Urinary bladder (tissue), 4 donors: ENCODE data around the gene FLOT1. TPM values are rescaled to one million over a fixed set of nuclear protein-coding genes. Genes with fewer than 3 reads are reported as not detected.
"Not testable (repeated sequence)": the region's sequence is repeated elsewhere in the genome, so short reads cannot be mapped to it uniquely, and the experiment has no call there.

ENCODE experiments used
- DNase-seq: peaks from one replicate; pipeline ENCODE4 v3.0.0-alpha.2; 2015; ENCODE audit errors: extremely low spot score
- H3K27ac ChIP-seq: one replicate; pipeline ENCODE4 v1.5.1; 2013; ENCODE audit warnings: low read depth, mild to moderate bottlenecking, moderate library complexity
- H3K36me3 ChIP-seq: one replicate; pipeline ENCODE4 v1.6.1; 2013; ENCODE audit warnings: mild to moderate bottlenecking, moderate library complexity; ENCODE audit not compliant: insufficient read depth
- H3K4me1 ChIP-seq: one replicate; pipeline ENCODE4 v1.6.1; 2013; ENCODE audit warnings: mild to moderate bottlenecking, moderate library complexity; ENCODE audit not compliant: insufficient read depth
- H3K4me3 ChIP-seq: one replicate; pipeline ENCODE4 v1.5.1; 2013; ENCODE audit warnings: low read depth, low read length
- WGBS: extraction: QIAGEN DNeasy Blood & Tissue Kit; methylation state at CpG from one replicate; pipeline ENCODE4 v1.1.7; 2013; 5-methylcytosine and 5-hydroxymethylcytosine counted together
- polyA plus RNA-seq: library from polyadenylated mRNA; stranded (reverse); fragments of 200-250 nt; gene quantifications from one replicate; pipeline ENCODE4 v1.2.3, GENCODE V29; 2013
- total RNA-seq: library from RNA; depleted of rRNA; stranded (reverse); fragments of >200 nt; gene quantifications from one replicate; pipeline ENCODE4 v1.2.3, GENCODE V29; 2014
- donor health status: healthy with polysubstance abuse.
- donor health status: healthy.

FLOT1 gene
- total and polyA plus RNA-seq, 2 donors: 40.0 to 298 TPM

DNA sequence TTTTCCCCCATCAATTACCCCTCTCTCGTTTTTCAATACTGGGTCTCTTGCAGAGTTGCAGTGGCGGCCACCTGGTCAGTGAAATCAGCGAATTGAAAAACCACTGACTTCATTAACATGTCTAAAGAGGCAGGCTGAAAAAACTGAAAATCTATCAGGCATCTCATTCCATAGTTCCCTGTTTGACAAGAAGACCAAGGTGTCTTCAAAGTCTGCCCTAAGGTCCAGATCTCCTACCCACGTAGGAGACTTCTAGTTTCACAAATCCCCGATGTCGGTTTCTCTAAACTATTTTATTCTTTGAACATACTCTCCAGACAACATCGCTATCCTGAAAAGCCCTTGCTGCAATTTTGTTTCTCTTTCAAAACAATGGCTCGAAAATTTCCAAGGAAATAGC lies 23.1 kb downstream of the FLOT1 start:
- no peak for DNase-seq
- WGBS: 22% methylated on average over 8 of the region's 8 CpGs
- H3K4me1 ChIP-seq: no peaks in the 10 kb centered on the region
- peak overlapping the region; percentile 10 for H3K4me3 ChIP-seq
- H3K27ac ChIP-seq: peak overlapping the region; percentile 64
- no peaks in the 10 kb centered on the region for H3K36me3 ChIP-seq

DNA sequence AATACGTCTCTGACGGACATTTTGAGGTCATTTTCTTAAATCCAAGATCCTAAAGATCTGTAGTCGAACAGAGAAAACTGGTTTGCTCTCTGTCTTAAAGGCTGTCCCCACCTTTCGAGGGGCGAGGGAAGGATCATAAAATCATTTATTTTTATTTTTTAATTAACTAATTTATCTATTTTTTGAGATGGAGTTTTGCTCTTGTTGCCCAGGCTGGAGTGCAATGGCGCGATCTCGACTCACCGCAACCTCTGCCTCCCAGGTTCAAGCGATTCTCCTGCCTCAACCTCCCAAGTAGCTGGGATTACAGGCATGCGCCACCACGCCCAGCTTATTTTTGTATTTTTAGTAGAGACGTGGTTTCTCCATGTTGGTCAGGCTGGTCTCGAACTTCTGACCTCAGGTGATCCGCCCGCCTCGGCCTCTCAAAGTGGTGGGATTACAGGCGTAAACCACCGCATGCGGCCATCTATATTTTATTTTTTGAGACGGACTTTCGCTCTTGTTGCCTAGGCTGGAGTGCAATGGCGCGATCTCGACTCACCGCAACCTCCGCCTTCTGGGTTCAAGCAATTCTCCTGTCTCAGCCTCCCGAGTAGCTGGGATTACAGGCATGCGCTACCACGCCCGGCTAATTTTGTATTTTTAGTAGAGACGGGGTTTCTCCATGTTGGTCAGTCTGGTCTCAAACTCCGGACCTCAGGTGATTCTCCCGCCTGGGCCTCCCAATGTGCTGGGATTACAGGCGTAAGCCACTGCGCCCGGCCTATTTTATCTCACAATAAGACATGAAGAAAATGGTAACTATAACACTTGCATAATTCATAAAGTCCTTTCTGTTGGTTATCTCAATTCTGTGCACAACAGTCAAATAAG lies 24.4 kb downstream of the FLOT1 start:
- WGBS: 75% methylated on average over 37 of the region's 37 CpGs
- Histone ChIP-seq H3K4me3 (peak overlapping the region; percentile 14), H3K27ac (peak overlapping the region; percentile 78)
- H3K4me1 ChIP-seq, H3K36me3 ChIP-seq, DNase-seq: not testable (repeated sequence)

DNA sequence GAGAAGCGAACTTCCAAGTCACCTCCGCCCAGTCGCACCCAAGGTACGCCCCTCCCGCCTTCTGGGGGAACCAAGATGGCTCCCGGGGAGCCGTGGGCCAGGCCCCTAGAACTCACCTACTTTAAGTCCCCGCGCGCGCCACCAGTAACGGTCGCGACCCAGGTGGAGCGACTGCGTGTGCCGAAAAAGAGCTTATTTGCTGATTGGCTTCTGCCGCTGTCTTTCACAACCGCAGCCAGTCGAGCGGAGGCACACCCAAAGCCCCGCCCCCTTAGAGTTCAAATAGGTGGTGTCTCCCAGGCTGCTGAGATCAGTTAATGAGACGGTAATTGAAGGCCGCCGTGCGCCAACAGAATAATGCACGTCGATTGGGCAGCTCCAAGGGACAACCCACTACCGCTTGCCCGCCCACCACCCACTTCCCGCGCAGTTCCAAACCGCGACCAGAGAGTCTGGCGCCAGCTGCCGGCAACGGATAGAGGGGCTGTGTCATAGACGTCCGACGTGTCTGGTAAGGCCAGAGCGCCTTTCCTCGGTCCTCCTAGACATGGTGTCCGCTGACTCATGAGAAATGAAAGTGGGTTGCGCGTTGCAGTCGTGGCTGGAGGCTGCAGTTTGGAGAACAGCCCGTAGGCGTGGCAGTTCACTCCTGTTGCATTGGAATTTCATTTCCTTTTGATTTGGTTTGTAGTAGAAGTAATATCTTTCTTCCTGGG lies 25.2 kb downstream of the FLOT1 start, which contains the start of gene MDC1:
TSS of gene MDC1 (minus strand) at position 153 of the 716 bp plus-strand sequence. CDS start 2,106 bp downstream, outside the sequence.
- peak within 1 kb of the TSS; percentile 83 for H3K27ac ChIP-seq
- peak; percentile 98 for DNase-seq
- H3K4me3 ChIP-seq: peak within 1 kb of the TSS; percentile 43
- under 1% methylated on average over 48 of the region's 48 CpGs for WGBS
- no peaks in the 10 kb centered on the region for H3K4me1 ChIP-seq
- H3K36me3 ChIP-seq: no peaks in the 10 kb centered on the region

DNA sequence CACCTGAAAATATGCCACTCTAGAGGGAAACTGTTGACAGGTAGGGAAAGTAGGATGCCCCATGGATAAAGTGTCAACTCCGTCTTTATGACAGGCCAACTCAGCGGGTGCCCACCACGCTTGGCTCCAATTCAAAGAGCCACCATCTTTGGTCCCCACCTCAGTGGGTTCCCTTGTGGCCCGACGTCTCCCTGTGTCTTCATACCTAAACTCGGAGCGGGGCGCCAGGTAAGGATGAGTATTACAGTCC lies 25.7 kb downstream of the FLOT1 start:
- no peak for DNase-seq
- WGBS: 2% methylated on average over 8 of the region's 8 CpGs
- Histone ChIP-seq H3K4me3 (peak overlapping the region; percentile 43), H3K4me1 (no peaks in the 10 kb centered on the region), H3K36me3 (peaks cover under 1% of the 10 kb centered on the region), H3K27ac (peak overlapping the region; percentile 83)

DNA sequence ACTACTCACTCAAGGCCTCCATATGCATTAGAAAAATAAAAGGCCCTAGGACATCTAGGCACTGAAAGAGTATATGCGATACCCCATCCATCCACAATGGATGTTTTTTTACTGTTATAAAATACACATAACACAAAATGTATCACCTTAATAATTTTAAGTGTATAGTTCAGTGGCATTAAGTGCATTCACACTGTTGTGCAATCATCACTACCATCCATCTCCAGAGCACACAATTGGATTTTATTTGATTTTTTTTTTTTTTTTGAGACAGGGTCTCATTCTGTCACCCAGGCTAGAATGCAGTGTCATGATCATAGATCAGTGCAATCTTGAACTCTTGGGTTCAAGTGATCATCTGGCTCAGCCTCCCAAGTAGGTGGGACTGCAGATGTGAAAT lies 28.2 kb downstream of the FLOT1 start:
- no peaks in the 10 kb centered on the region for H3K4me1 ChIP-seq
- H3K4me3 ChIP-seq: no peak overlapping the region
- H3K27ac ChIP-seq: no peak overlapping the region
- H3K36me3 ChIP-seq: peaks cover 2% of the 10 kb centered on the region
- 96% methylated on average over 1 of the region's 1 CpG for WGBS
- DNase-seq: no peak

DNA sequence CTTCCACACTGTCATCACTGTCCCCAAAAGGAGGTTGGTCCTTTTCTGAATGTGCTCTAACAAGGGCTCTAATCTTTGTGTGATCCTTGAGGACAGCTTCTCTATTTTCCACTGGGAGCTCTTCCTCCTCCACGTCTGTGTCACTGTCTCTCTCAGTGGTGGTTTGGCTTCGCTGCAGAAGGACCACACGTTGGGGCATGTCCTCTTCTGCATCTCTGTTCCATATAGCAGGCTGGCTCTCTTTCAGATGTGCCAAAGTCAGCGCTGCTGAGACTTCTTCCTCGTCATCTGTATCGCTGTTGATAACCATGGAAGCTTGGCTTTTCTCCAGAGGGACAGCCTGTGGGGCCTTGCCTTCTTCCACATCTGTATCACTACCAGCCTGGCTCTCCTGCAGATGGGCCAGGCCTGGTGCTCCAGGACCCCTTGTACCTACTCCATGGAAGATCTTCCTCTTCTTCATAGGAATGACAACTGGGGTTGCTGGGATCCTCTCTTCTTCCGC lies 30.0 kb downstream of the FLOT1 start:
- H3K4me1 ChIP-seq: no peaks in the 10 kb centered on the region
- H3K36me3 ChIP-seq: peaks cover 2% of the 10 kb centered on the region
- no peak overlapping the region for H3K27ac ChIP-seq
- H3K4me3 ChIP-seq: no peak overlapping the region
- DNase-seq: no peak
- 81% methylated on average over 7 of the region's 7 CpGs for whole genome bisulfite sequencing

DNA sequence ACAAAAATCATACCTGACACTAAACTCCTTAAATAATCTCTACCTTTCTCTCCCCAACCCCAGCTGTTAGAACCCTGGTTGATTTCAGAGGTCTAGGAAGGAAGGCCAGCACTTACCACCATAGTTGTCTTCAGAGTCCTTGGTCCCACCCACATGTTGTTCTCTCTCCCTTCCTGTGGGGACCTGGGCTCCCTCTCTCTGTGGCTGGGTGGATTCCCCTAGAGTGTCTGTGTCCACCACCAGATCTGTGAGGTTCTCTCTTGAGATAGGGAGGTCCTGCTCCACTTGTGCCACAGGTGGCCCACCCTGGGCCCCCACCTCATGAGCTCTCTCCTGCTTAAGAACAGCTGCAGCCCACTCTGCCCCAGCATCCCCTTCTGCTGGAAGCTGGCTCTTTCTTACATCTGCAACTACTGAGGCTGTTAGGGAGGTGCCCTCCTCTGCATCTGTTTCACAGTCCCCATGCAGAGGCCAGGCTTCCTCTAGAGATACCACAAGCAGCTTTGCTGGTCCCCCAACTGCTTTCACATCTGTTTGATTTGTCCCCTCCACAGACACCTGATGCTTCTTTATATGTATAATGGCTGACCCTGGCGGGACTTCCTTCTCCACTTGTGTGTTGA lies 30.6 kb downstream of the FLOT1 start:
- no peak for DNase-seq
- peaks cover 2% of the 10 kb centered on the region for H3K36me3 ChIP-seq
- no peaks in the 10 kb centered on the region for H3K4me1 ChIP-seq
- 87% methylated on average over 1 of the region's 1 CpG for WGBS
- no peak overlapping the region for H3K27ac ChIP-seq
- no peak overlapping the region for H3K4me3 ChIP-seq

DNA sequence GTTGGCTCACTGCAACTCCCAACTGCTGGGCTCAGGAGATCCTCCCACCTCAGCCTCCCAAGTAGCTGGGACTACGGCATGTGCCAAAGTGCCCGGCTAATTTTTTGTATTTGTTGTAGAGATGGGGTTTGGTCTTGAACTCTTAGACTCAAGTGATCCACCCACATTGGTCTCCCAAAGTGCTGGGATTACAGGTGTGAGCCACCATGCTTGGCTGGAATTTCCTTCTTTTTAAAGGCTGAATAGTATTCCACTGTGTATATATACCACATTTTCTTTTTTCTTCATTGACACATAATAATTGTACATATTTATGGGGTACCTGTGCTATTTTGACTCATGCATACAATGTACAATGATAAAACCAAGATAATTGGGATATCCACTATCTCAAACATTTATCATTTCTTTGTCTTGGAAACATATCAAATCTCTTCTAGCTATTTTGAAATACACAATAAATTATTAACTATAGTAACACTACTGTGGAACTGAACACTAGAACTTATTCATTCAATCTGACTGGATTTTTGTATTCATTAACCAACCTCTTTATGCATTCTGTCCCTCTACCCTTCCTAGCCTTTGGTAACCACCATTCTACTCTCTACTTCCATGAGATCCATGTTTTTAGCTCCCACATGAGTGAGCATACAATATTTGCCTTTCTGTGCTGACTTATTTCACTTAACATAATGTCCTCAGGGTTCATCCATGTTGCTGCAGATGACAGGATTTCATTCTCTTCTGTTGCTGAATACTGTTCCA lies 33.2 kb downstream of the FLOT1 start:
- 98% methylated on average over 2 of the region's 2 CpGs for WGBS
- no peaks in the 10 kb centered on the region for H3K4me1 ChIP-seq
- no peak for DNase-seq
- H3K27ac ChIP-seq: no peak overlapping the region
- H3K36me3 ChIP-seq: peaks cover 2% of the 10 kb centered on the region
- H3K4me3 ChIP-seq: no peak overlapping the region

DNA sequence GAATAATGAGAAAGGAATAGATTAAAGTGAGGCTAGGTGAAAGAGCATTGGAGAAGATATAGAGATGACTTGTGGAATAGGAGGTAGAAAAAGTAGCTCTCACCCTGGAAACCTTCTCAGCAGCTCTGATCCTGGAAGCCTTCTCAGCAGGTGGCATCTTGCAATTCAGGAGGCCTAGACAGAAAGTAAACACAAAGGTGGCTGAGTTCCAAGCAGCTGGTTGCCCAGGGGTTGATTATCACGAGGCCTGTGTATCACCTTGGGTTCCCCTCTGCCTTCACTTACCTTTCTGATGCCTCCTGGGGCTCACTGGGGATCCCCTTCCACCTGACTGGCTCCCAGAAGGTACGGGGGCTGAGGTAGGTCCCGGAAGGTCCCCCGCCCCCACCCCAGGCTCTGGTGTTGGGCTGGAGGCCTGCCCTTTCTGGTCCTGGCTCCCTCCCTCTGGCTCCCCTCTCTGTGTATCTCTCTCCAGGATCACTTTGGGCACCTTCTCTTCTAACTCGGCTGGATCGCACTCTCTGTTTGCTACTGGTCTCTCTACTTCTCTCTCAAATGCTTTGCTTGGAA lies 35.1 kb downstream of the FLOT1 start:
- Histone ChIP-seq H3K27ac (no peak overlapping the region), H3K36me3 (peaks cover 2% of the 10 kb centered on the region), H3K4me1 (no peaks in the 10 kb centered on the region), H3K4me3 (no peak overlapping the region)
- DNase-seq: no peak
- 75% methylated on average over 6 of the region's 6 CpGs for WGBS

DNA sequence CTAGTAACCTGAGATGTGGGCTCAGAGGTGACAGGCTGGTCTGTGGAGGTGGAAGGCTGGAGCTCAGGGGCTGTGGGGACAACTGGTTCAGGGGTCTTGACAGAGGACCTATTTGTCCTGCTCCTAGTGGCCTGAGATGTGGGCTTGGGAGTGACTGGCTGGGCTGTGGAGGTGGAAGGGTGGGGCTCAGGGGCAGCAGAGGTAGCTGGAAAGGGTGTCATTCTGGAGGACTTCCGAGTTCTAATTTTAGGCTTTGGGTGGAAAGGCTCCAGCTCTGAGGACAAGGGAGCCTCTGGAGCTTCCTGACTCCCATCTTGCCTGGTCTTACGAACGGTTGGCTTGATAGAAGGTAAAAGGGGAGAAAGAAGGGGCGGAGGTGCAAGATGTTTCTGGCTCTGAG lies 36.9 kb downstream of the FLOT1 start:
- Histone ChIP-seq H3K4me1 (no peaks in the 10 kb centered on the region), H3K27ac (no peak overlapping the region), H3K4me3 (no peak overlapping the region), H3K36me3 (no peaks in the 10 kb centered on the region)
- WGBS: 93% methylated on average over 4 of the region's 4 CpGs
- no peak for DNase-seq

DNA sequence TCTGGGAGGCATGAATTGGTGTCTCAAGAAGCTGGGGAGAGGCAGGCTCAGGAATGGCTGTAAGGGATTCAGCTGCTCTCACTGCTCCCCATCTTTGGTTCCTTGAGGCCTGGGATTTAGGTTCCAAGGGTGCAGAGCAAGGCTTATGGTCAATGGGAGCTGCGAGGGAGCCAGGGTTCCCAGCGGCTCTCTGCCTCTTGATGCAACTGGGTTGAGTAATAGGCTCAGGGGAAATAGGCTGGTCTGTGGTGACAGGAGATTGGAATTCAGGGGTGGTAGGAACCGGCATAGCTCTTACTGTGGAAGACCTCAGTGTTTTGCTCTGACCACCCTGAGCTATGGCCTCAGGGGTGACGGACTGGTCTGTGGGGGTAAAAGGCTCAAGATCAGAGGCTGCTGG lies 38.7 kb downstream of the FLOT1 start:
- WGBS: 94% methylated on average over 4 of the region's 4 CpGs
- no peak overlapping the region for H3K27ac ChIP-seq
- H3K36me3 ChIP-seq: no peaks in the 10 kb centered on the region
- no peaks in the 10 kb centered on the region for H3K4me1 ChIP-seq
- no peak for DNase-seq
- no peak overlapping the region for H3K4me3 ChIP-seq

DNA sequence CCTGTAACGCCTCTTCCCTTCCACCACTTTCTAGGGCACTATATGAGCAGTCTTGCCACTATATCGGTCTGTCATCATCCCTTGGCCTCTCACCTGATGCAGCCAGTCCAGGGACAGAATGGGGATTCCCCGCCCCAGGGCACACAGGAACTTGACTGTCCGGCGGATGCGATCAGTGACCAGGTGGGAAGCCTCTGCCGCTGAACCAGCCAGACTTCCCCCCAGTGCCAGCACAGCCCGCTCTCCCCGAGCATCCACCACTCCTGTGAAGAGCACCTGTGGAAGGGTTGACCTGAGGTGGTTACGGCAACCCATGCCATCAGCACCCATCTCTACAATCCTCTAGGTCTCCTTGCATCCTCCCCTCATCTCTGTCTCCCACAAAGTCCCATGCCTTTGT lies 39.5 kb downstream of the FLOT1 start:
- no peaks in the 10 kb centered on the region for H3K36me3 ChIP-seq
- WGBS: 96% methylated on average over 10 of the region's 10 CpGs
- DNase-seq: no peak

DNA sequence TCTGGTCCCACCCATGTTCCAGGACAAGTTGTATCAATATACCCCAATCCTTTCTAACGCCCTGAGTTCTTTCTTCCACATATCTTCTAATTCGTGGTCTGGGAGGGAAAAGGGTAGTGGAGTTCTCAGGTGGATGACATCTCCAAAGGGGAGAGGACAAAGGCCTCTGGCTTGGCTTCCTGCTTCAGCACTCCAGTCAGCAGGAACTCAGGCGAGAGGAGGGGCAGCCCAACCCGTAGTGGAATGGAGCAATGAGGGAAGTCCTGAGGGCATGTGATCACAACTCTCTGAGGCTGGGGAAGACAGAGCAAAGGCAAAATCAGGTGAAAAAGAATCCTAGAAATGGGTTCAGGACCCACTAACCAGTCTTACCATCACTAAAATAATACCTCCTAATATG lies 42.1 kb downstream of the FLOT1 start:
- H3K27ac ChIP-seq: no peak overlapping the region
- no peaks in the 10 kb centered on the region for H3K36me3 ChIP-seq
- H3K4me1 ChIP-seq: no peaks in the 10 kb centered on the region
- 73% methylated on average over 4 of the region's 4 CpGs for WGBS
- no peak for DNase-seq
- no peak overlapping the region for H3K4me3 ChIP-seq

More for the DNA sequence above, 39.5 kb downstream of the FLOT1 start:
- Histone ChIP-seq H3K27ac (no peak overlapping the region), H3K4me1 (no peaks in the 10 kb centered on the region), H3K4me3 (no peak overlapping the region)
